Mesenteric fat pad (tissue), 1 donor: ENCODE data around the gene TOB2. TPM values are rescaled to one million over a fixed set of nuclear protein-coding genes. Genes with fewer than 3 reads are reported as not detected.

Experiments used
- DNase-seq: peaks from one replicate; pipeline ENCODE4 v3.0.0-alpha.2; 2020; ENCODE audit warnings: low spot score
- total RNA-seq: library from RNA; stranded (reverse); fragmentation: NEBNext Ultra II Directional; extraction: Animal tissue kit (Norgen Biotek cat#: 25700); gene quantifications from one replicate; pipeline ENCODE4 v1.2.1, GENCODE V29; 2021
- donor health status: DM: yes; HTN: yes; CAD: no.

TOB2 gene
- total RNA-seq, 1 donor from 2014 or later, result 82.4 TPM

GRCh38 chr22:41387341-41387740 lies 59.3 kb downstream of the TOB2 start:
- no peak for DNase-seq

GRCh38 chr22:41384128-41384527 lies 62.5 kb downstream of the TOB2 start:
- DNase-seq, result no peak

Other genes with a start within 250 kb of the TOB2 start
- gene L3MBTL2, start 241.5 kb downstream of the TOB2 start, total RNA-seq, result 18.8 TPM
- 2.9 TPM for gene CHADL, start 205.9 kb downstream of the TOB2 start, total RNA-seq
- gene RANGAP1, start 160.6 kb downstream of the TOB2 start, total RNA-seq, result 42.7 TPM
- 55.6 TPM for gene ZC3H7B, start 145.3 kb downstream of the TOB2 start, total RNA-seq
- 15.6 TPM for gene TEF, start 64.9 kb downstream of the TOB2 start, total RNA-seq
- gene PHF5A, start 21.9 kb upstream of the TOB2 start, total RNA-seq, result 35.9 TPM
- gene ACO2, start 22.3 kb upstream of the TOB2 start, total RNA-seq, result 109 TPM
- 57.5 TPM for gene POLR3H, start 97.7 kb upstream of the TOB2 start, total RNA-seq
- gene CSDC2, start 114.2 kb upstream of the TOB2 start, total RNA-seq, result 1.7 TPM
- gene PMM1, start 143.0 kb upstream of the TOB2 start, total RNA-seq, result 51.4 TPM
- 29.0 TPM for gene DESI1, start 174.2 kb upstream of the TOB2 start, total RNA-seq
- gene XRCC6, start 174.5 kb upstream of the TOB2 start, total RNA-seq, result 173 TPM
- gene SNU13, start 242.1 kb upstream of the TOB2 start, total RNA-seq, result 116 TPM